Mesodermal cell (in vitro differentiated cells): ENCODE results near the gene KRT37.
"Not testable (repeated sequence)": the region's sequence is repeated elsewhere in the genome, so short reads cannot be mapped to it uniquely, and the experiment has no call there.

Experiments
- H3K27ac ChIP-seq: 2 replicates; pipeline ENCODE4 v1.7.0; 2013; ENCODE audit warnings: mild to moderate bottlenecking, low read depth, low read length, moderate library complexity; ENCODE audit not compliant: severe bottlenecking
- H3K36me3 ChIP-seq: 2 replicates; pipeline ENCODE4 v1.7.1; 2013; ENCODE audit warnings: mild to moderate bottlenecking, low read length, moderate library complexity; ENCODE audit not compliant: control insufficient read depth, insufficient read depth
- H3K4me1 ChIP-seq: one replicate; pipeline ENCODE4 v1.7.1; 2013; ENCODE audit warnings: mild to moderate bottlenecking, low read length; ENCODE audit not compliant: insufficient read depth, control insufficient read depth, poor library complexity, severe bottlenecking
- H3K4me3 ChIP-seq: 2 replicates; pipeline ENCODE4 v1.7.0; 2013; ENCODE audit warnings: low read length, control low read depth, mild to moderate bottlenecking; ENCODE audit not compliant: insufficient read depth, poor library complexity, severe bottlenecking; ENCODE audit errors: extremely low read depth
- H3K9me3 ChIP-seq: 2 replicates; pipeline ENCODE4 v1.7.1; 2013; ENCODE audit warnings: mild to moderate bottlenecking, low read length, moderate library complexity; ENCODE audit not compliant: control insufficient read depth
- WGBS, 2 experiments: methylation state at CpG; one replicate each; pipeline ENCODE4 v1.1.5; 2013; ENCODE audit warnings: missing lambda C conversion rate in 2 of 2; ENCODE audit not compliant: insufficient coverage in 2 of 2; 5-methylcytosine and 5-hydroxymethylcytosine counted together

KRT37 gene

DNA sequence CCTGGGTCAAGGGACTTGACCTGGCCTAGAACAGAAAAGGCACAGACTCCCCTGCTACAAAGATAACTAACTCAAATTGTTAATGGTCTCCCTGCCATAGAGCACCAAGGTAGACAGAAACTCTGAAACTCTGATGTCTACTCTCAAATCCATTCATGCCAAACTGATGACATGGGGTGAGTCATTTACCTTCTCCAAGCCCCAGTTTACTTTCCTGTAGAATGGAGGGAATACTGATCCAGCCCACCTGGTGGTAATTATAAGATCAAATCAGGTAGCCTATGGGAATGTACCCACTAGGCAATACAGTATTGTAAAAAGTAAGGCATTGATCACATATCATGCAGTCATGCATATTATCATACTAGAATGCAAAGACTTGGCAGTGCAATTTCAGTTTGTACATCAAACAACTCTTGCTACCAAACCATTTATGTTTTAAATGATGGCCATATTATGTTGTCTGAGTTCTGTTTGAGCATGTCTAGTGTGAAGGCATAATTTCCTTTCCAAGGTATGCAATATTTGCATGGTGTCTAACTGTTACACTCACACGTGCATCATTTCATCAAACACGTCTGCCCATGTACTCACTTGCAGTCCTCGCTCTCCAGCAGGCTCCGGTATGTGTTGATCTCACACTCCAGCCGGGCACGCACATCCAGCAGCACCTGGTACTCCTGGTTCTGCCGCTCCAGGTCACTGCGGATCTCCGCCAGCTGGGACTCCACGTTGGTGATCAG lies 30.0 kb downstream of the KRT37 start:
- H3K4me3 ChIP-seq, result no peak overlapping the region
- H3K27ac ChIP-seq, result no peak overlapping the region
- no peaks in the 10 kb centered on the region for H3K9me3 ChIP-seq
- no peaks in the 10 kb centered on the region for H3K36me3 ChIP-seq
- WGBS, 2 experiments, result 89 to 94% methylated on average over 9 to 10 of the region's 10 CpGs
- H3K4me1 ChIP-seq, result no peaks in the 10 kb centered on the region

DNA sequence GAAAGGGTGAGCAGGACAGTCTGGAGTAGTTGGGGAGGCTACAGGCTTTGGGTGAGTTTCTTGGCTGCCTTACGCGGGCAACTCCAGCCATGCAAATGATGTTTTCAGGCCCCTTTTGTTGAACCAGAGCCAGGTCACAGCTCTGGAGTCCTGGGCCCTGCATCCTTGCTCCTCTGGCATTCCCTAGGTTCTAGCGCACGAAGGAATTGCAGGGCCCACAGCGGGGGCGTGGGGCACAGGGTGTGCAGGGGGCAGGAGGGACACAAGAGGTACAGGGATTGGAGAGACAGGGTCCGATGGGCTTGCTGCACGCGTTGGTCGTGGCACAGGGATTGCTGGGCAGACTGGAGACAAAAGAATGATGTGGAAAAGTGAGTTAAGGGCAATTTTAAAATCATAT lies 30.6 kb downstream of the KRT37 start:
- H3K27ac ChIP-seq, result no peak overlapping the region
- H3K4me3 ChIP-seq, result no peak overlapping the region
- H3K36me3 ChIP-seq, result no peaks in the 10 kb centered on the region
- no peaks in the 10 kb centered on the region for H3K9me3 ChIP-seq
- H3K4me1 ChIP-seq, result no peaks in the 10 kb centered on the region
- 95 to 98% methylated on average over 10 of the region's 10 CpGs for WGBS, 2 experiments

DNA sequence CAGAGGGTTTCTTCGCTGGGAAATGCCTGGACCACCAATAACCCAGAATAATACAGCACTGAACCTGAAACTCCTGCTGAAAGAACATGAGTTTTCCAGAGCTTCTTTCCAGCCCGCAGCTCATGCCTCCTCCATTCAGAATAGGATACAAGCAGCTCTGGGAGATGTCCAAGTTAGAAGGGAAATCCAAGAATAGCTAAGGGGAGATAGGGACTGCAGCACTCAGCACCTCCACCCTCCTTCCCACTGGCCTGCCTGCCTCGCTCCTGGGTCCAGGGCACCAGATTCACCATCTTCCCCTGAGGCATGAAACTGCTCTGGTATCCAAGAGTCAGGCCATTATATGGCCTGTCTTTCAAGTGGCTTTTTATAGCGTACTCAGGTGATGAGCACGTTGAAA lies 31.1 kb downstream of the KRT37 start:
- Histone ChIP-seq H3K4me3 (no peak overlapping the region), H3K36me3 (no peaks in the 10 kb centered on the region), H3K4me1 (no peaks in the 10 kb centered on the region), H3K9me3 (no peaks in the 10 kb centered on the region), H3K27ac (no peak overlapping the region)
- WGBS, 2 experiments, result 91 to 96% methylated on average over 3 to 4 of the region's 5 CpGs

DNA sequence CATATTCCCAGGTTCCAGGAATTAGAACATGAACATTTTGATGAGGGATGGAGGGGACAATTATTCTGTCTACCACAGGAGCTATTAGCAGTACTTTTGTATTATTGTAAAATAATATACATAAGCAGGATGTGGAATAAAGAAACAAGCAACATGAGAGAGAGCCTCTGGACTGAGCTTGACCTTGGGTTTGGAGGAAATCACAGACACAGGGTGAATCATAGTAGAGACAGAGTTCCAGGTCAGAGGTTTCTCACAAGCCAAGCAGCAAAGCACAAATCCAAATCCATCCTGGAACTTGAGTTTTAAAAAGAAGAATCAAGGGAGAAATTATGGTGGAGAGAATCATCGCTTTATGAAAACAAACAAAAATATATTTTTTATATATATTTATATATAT lies 32.1 kb downstream of the KRT37 start:
- Histone ChIP-seq H3K27ac (no peak overlapping the region), H3K9me3 (no peaks in the 10 kb centered on the region), H3K4me3 (no peak overlapping the region), H3K36me3 (no peaks in the 10 kb centered on the region), H3K4me1 (no peaks in the 10 kb centered on the region)
- no CpG with 5 or more reads among the region's 1 CpG for WGBS, 2 experiments

DNA sequence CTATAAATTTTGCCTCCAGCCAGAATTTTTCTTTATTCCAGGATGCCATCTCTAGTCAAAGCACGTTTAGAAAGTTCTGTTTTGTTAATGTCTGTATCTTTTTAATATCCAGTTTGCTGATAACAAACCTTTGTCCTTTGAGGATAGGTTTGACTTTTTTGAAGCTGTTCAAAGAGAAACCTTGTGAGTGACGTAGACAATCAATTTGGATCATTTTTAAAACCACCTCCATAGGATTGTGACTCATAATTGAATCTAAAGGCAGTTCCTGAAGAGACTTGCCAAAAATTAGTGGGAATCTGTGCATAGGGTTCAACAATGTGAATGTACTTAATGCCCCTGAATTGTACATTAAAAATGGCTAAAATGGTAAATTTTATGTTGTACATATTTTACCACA lies 32.9 kb downstream of the KRT37 start:
- Histone ChIP-seq H3K27ac (no peak overlapping the region), H3K4me3 (no peak overlapping the region), H3K4me1 (no peaks in the 10 kb centered on the region), H3K9me3 (no peaks in the 10 kb centered on the region), H3K36me3 (no peaks in the 10 kb centered on the region)
- 100% methylated on average over 1 of the region's 2 CpGs; no CpG with 5 or more reads in 1 of the 2 experiments for WGBS, 2 experiments

DNA sequence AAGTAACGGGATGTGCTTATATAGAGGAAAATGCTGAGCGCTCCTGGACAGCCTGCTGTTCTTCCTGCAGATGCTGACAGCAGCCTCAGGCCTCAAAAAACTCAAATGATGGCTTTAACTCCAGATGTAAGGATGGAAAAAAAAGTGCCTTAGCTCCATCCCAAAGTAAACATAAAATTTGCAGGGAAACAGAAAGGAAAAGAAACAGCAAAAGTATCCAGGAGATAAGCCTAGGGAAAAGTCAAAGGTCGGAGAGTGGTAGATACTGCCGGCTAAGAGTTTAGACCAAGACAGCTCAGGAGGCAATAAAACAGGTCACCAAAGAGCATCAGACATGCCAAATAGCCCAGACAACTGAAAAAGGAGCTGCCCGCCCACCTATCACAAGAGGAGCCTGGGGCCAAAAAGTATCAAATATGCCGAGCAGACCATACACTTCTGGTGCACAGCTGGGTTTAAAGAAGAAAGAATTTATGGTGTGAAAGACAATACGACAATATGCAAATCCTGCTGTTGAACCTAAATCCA lies 33.9 kb downstream of the KRT37 start:
- no peaks in the 10 kb centered on the region for H3K9me3 ChIP-seq
- 92 to 94% methylated on average over 4 to 5 of the region's 7 CpGs for WGBS, 2 experiments
- no peaks in the 10 kb centered on the region for H3K4me1 ChIP-seq
- H3K27ac ChIP-seq, result no peak overlapping the region
- H3K4me3 ChIP-seq, result no peak overlapping the region
- no peaks in the 10 kb centered on the region for H3K36me3 ChIP-seq

DNA sequence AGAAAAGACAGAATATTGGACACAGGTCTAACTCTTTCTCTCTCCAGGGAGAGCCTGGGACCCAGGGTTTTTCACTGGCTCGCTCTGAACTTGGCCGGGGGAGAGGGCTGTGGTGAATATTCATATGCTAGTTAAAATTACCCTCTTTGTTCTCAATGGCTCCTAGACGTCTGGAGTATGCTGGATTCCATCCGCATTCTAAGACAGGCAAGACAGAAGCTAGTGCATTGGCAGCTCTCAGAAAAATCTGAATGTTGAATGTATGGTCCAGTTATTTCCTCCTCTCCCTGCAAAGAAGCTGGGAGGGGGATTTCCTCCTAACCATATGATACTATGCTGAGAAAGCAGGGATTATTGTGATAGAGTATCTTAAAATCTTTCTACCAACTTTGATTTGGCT lies 36.7 kb downstream of the KRT37 start:
- Histone ChIP-seq H3K36me3 (no peaks in the 10 kb centered on the region), H3K27ac (no peak overlapping the region), H3K4me3 (no peak overlapping the region), H3K4me1 (no peaks in the 10 kb centered on the region), H3K9me3 (no peaks in the 10 kb centered on the region)
- 70 to 100% methylated on average over 1 to 4 of the region's 4 CpGs for WGBS, 2 experiments

DNA sequence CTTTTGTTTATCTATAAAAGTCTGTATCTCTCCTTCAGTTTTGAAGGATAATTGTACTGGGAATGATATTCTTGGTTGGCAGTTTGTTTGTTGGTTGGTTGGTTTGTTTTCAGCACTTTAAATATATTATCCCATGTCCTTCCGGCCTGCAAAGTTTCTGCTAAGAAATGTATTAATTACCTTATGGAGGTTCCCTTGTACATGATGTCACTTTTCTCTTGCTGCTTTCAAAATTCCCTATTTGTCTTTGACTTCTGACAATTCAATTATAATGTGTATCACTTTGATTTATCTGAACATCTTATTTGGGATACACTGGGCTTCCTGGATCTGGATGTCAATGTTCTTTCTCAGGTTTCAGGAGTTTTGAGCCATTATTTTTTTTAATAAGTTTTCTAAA lies 38.2 kb downstream of the KRT37 start:
- no peak overlapping the region for H3K4me3 ChIP-seq
- no peaks in the 10 kb centered on the region for H3K36me3 ChIP-seq
- H3K4me1 ChIP-seq, result no peaks in the 10 kb centered on the region
- no peak overlapping the region for H3K27ac ChIP-seq
- no peaks in the 10 kb centered on the region for H3K9me3 ChIP-seq
- no CpG with 5 or more reads among the region's 1 CpG for whole genome bisulfite sequencing, 2 experiments

DNA sequence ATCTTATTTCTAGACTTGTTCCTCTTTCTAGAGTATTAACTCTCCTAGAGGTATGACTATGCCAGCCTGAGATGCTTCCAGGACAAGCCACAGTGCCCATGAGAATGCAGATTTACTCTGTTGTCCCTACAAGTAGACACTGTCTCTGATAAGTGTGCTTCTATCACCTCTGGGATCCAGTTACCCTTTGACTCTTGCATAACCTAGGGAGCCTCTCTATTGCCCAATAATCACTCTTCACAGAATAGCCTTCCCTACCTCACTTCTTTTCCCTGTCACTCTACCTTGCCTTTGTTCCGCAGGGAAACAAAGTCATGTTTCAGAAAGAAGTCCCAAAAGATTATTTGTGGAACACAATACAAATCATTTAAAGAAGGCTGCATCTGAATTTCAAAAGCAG lies 40.7 kb downstream of the KRT37 start:
- no peaks in the 10 kb centered on the region for H3K9me3 ChIP-seq
- H3K4me1 ChIP-seq, result no peaks in the 10 kb centered on the region
- no peak overlapping the region for H3K4me3 ChIP-seq
- 100% methylated on average over 1 of the region's 1 CpG; no CpG with 5 or more reads in 1 of the 2 experiments for WGBS, 2 experiments
- H3K36me3 ChIP-seq, result no peaks in the 10 kb centered on the region
- no peak overlapping the region for H3K27ac ChIP-seq

DNA sequence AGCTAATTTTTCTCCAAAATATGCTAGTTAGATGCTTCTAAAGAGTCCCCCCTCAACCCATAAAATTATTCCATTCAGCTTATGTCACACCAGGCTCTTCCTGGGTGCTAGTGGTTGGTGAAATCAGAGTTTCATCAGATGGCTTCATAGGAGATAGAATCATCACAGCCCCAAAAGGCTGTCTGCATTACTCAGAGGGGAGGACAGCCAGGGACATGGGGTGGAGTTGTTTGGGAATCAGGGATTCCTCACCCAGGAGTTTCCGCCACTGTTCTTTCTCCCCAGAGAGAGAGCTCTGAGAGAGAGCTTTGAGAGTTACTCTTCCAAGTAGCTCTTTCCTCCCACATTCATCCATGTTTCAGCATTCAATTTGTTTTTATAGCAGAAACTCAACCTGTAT lies 42.0 kb downstream of the KRT37 start:
- WGBS, 2 experiments, result 89 to 100% methylated on average over 1 of the region's 1 CpG
- H3K27ac ChIP-seq, result no peak overlapping the region

DNA sequence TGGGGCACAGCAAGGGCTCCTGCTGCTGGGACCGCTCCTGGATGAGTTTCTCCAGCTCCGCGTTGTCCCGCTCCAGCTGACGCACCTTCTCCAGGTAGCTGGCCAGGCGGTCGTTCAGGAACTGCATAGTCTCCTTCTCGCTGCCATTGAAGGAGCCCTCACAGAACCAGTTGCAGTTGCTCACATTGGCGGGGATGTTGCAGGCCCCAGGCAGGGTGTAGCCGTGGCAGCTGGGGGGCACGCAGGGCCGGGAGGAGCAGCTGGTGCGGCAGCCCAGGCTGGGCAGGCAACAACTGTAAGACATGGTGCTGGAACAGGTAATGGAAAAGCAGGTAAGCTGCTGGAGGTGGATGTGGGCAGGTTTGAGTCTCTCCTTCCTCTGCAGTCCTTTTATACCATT lies 42.4 kb downstream of the KRT37 start, which contains the start of gene KRT34:
KRT34 (minus strand) TSS at position 364 of the 400 bp plus-strand sequence; CDS start at position 304, 60 bp downstream.
- not testable (repeated sequence) for H3K36me3 ChIP-seq, H3K27ac ChIP-seq, H3K9me3 ChIP-seq, H3K4me3 ChIP-seq, H3K4me1 ChIP-seq
- 88 to 98% methylated on average over 6 to 9 of the region's 13 CpGs for WGBS, 2 experiments

More for the DNA sequence above, 42.0 kb downstream of the KRT37 start:
- Histone ChIP-seq H3K4me3 (no peak overlapping the region), H3K36me3 (no peaks in the 10 kb centered on the region), H3K9me3 (no peaks in the 10 kb centered on the region), H3K4me1 (peaks cover 5% of the 10 kb centered on the region)
